Measurements from ENCODE around the gene KCNMA1.

KCNMA1 gene

GRCh38 chr10:77165445-77166208 is 472.0 kb downstream of the KCNMA1 start:
- no peak for DNase-seq (ENCODE audit: low read depth)
- no peak overlapping the region for H3K4me3 ChIP-seq (ENCODE audit: low read length)
- TF ChIP-seq CTCF (conservative IDR thresholded peaks at IDR 0.05; ENCODE audit: low read depth, low read length) = peak; percentile 77

GRCh38 chr10:77164616-77165311 is 472.8 kb downstream of the KCNMA1 start:
- no peak for DNase-seq (ENCODE audit: low read depth)
- TF ChIP-seq CTCF (conservative IDR thresholded peaks at IDR 0.05; ENCODE audit: low read depth, low read length) = no peak
- no peak overlapping the region for H3K4me3 ChIP-seq (ENCODE audit: low read length)

DNA sequence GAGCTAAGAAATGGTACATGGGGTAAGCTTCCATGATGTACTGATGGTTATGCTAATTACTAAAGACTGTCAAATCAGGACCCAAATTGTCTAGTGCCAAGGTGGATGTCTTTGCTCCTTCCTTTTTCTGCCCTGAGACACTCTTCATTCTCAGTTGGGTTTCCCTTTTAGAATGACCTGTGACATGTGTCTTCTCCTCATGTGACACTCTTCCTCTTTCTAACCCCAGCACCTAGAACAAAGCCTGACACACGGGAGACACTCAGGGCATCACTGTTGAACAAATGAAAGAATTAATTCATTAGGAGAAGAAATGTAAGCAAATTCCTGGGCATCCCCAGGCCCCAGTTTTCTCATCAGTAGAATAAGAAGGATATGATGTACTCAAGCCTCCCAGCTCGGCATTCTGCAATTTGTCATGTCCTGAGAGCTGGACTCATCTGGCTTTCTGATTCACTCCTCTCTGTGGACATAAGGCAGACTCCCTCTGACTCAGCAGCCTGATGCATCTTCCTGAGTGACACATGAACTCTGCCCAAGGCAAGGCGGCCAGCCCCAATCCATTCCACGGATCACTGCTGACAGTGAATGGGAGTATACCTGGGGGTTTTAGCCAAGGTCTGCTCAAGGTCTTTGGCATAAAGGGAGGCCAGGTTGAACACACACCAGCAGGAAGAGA is 473.8 kb downstream of the KCNMA1 start:
- no peak for DNase-seq (ENCODE audit: low read depth)
- no peak for TF ChIP-seq CTCF (conservative IDR thresholded peaks at IDR 0.05; ENCODE audit: low read depth, low read length)
- no peak overlapping the region for H3K4me3 ChIP-seq (ENCODE audit: low read length)

DNA sequence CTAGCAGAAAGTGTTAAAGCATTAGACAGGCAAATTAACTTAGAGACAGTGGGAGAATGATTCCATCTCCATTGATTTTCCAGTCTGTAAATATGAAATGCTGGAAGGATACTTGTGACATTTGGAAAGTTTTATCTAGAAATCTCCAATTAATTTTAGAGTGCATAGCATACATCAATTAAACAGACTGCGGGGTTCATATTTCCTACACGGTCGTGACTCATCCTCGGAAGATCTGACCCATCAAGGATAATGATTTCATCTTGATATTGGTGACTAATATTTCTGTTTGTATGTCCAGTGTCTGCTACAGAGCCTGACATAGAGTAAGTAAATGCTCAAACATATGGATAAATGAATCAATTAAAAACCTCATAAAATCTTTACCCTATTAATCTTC is 474.9 kb downstream of the KCNMA1 start:
- H3K4me3 ChIP-seq (ENCODE audit: low read length) = no peak overlapping the region
- no peak for DNase-seq (ENCODE audit: low read depth)
- no peak for TF ChIP-seq CTCF (conservative IDR thresholded peaks at IDR 0.05; ENCODE audit: low read depth, low read length)

GRCh38 chr10:77160679-77161078 is 476.9 kb downstream of the KCNMA1 start:
- peak; percentile 36 for DNase-seq (ENCODE audit: low read depth)
- no peak for TF ChIP-seq CTCF (conservative IDR thresholded peaks at IDR 0.05; ENCODE audit: low read depth, low read length)
- no peak overlapping the region for H3K4me3 ChIP-seq (ENCODE audit: low read length)

GRCh38 chr10:77159538-77160110 is 478.0 kb downstream of the KCNMA1 start:
- DNase-seq (ENCODE audit: low read depth) = no peak
- TF ChIP-seq CTCF (conservative IDR thresholded peaks at IDR 0.05; ENCODE audit: low read depth, low read length) = no peak
- H3K4me3 ChIP-seq (ENCODE audit: low read length) = no peak overlapping the region

Measured in retinal pigment epithelial cell (primary cell).